Measurements from ENCODE around the gene GHRL. TPM values are rescaled to one million over a fixed set of nuclear protein-coding genes. Genes with fewer than 3 reads are reported as not detected.

The GHRL gene
- total RNA-seq, 1 experiment from 2014 or later: not detected

GRCh38 chr3:10338591-10339353 lies 46.0 kb upstream of the GHRL start:
- intact Hi-C loops (cut with micrococcal nuclease; ENCODE audit: unreplicated experiment): no loop called here
- no TSS peak for BruUV-seq (replicated peaks)
- H3K4me3 ChIP-seq (ENCODE audit: low read depth, low read length): no peak overlapping the region
- H3K4me1 ChIP-seq: 0 out of 2 replicates have a peak, but pooled peaks cover 3% of the 10 kb centered on the region
- H3K4me3 Mint-ChIP-seq (ENCODE audit: unreplicated experiment): no peak overlapping the region
- peaks cover 4% of the 10 kb centered on the region for H3K4me1 Mint-ChIP-seq (ENCODE audit: low read depth, unreplicated experiment)
- 0 out of 2 replicates have a peak, but pooled peaks cover 1% of the 10 kb centered on the region for H3K27me3 ChIP-seq (replicated peaks; ENCODE audit: control insufficient read depth, insufficient read depth, low read length)
- H3K36me3 ChIP-seq (ENCODE audit: control insufficient read depth, insufficient read depth, low read length): no peaks in the 10 kb centered on the region
- H3K9me3 Mint-ChIP-seq (ENCODE audit: unreplicated experiment): no peaks in the 10 kb centered on the region
- POLR2A ChIA-PET: no interaction called here
- no peak overlapping the region for H3K27ac Mint-ChIP-seq (ENCODE audit: unreplicated experiment)
- no peaks in the 10 kb centered on the region for H3K9me3 ChIP-seq
- CTCF ChIA-PET: interaction anchor here (0.6 kb wide), 1 partner anchor 51 kb away, joined by 4 read pairs; no protein-coding TSS in a partner anchor
- DNase-seq: no peak
- no peak for TF ChIP-seq CTCF (IDR thresholded peaks at IDR 0.05; ENCODE audit: insufficient read depth in 1 of 2, low read depth in 1 of 2, low read length in 1 of 2, severe bottlenecking in 1 of 2, unreplicated experiment in 1 of 2)
- H3K36me3 Mint-ChIP-seq (ENCODE audit: insufficient read depth, unreplicated experiment): no peaks in the 10 kb centered on the region
- peaks cover 12% of the 10 kb centered on the region for H3K27me3 Mint-ChIP-seq (ENCODE audit: insufficient read depth, unreplicated experiment)

GRCh38 chr3:10338164-10338470 lies 45.4 kb upstream of the GHRL start:
- no peak overlapping the region for H3K27ac Mint-ChIP-seq (ENCODE audit: unreplicated experiment)
- H3K4me3 Mint-ChIP-seq (ENCODE audit: unreplicated experiment): no peak overlapping the region
- ChIA-PET CTCF (no interaction called here), POLR2A (no interaction called here)
- no TSS peak for BruUV-seq (replicated peaks)
- no peaks in the 10 kb centered on the region for H3K36me3 ChIP-seq (ENCODE audit: control insufficient read depth, insufficient read depth, low read length)
- no peaks in the 10 kb centered on the region for H3K9me3 ChIP-seq
- no peak for TF ChIP-seq CTCF (IDR thresholded peaks at IDR 0.05; ENCODE audit: insufficient read depth in 1 of 2, low read depth in 1 of 2, low read length in 1 of 2, severe bottlenecking in 1 of 2, unreplicated experiment in 1 of 2)
- H3K36me3 Mint-ChIP-seq (ENCODE audit: insufficient read depth, unreplicated experiment): no peaks in the 10 kb centered on the region
- 0 out of 2 replicates have a peak, but pooled peaks cover 1% of the 10 kb centered on the region for H3K27me3 ChIP-seq (replicated peaks; ENCODE audit: control insufficient read depth, insufficient read depth, low read length)
- 0 out of 2 replicates have a peak, but pooled peaks cover 3% of the 10 kb centered on the region for H3K4me1 ChIP-seq
- H3K27me3 Mint-ChIP-seq (ENCODE audit: insufficient read depth, unreplicated experiment): peaks cover 8% of the 10 kb centered on the region
- H3K4me1 Mint-ChIP-seq (ENCODE audit: low read depth, unreplicated experiment): no peaks in the 10 kb centered on the region
- H3K9me3 Mint-ChIP-seq (ENCODE audit: unreplicated experiment): no peaks in the 10 kb centered on the region
- DNase-seq: no peak
- H3K4me3 ChIP-seq (ENCODE audit: low read depth, low read length): no peak overlapping the region
- intact Hi-C loops (cut with micrococcal nuclease; ENCODE audit: unreplicated experiment): no loop called here

GRCh38 chr3:10337323-10338163 lies 44.8 kb upstream of the GHRL start:
- Mint-ChIP-seq H3K27me3 (ENCODE audit: insufficient read depth, unreplicated experiment) (peaks cover 8% of the 10 kb centered on the region), H3K36me3 (ENCODE audit: insufficient read depth, unreplicated experiment) (no peaks in the 10 kb centered on the region), H3K4me1 (ENCODE audit: low read depth, unreplicated experiment) (no peaks in the 10 kb centered on the region), H3K27ac (ENCODE audit: unreplicated experiment) (no peak overlapping the region), H3K4me3 (ENCODE audit: unreplicated experiment) (no peak overlapping the region), H3K9me3 (ENCODE audit: unreplicated experiment) (no peaks in the 10 kb centered on the region)
- H3K36me3 ChIP-seq (ENCODE audit: control insufficient read depth, insufficient read depth, low read length): no peaks in the 10 kb centered on the region
- ChIA-PET POLR2A (no interaction called here), CTCF (no interaction called here)
- 0 out of 2 replicates have a peak, but pooled peaks cover 3% of the 10 kb centered on the region for H3K4me1 ChIP-seq
- intact Hi-C loops (cut with micrococcal nuclease; ENCODE audit: unreplicated experiment): no loop called here
- TF ChIP-seq CTCF (IDR thresholded peaks at IDR 0.05; ENCODE audit: insufficient read depth in 1 of 2, low read depth in 1 of 2, low read length in 1 of 2, severe bottlenecking in 1 of 2, unreplicated experiment in 1 of 2): no peak
- no peak overlapping the region for H3K4me3 ChIP-seq (ENCODE audit: low read depth, low read length)
- H3K27me3 ChIP-seq (replicated peaks; ENCODE audit: control insufficient read depth, insufficient read depth, low read length): 0 out of 2 replicates have a peak, but pooled peaks cover 1% of the 10 kb centered on the region
- H3K9me3 ChIP-seq: no peaks in the 10 kb centered on the region
- no peak for DNase-seq
- BruUV-seq (replicated peaks): no TSS peak

Measured in Caco-2 (cell line).